ENCODE results near the gene STX8.

The STX8 gene

DNA sequence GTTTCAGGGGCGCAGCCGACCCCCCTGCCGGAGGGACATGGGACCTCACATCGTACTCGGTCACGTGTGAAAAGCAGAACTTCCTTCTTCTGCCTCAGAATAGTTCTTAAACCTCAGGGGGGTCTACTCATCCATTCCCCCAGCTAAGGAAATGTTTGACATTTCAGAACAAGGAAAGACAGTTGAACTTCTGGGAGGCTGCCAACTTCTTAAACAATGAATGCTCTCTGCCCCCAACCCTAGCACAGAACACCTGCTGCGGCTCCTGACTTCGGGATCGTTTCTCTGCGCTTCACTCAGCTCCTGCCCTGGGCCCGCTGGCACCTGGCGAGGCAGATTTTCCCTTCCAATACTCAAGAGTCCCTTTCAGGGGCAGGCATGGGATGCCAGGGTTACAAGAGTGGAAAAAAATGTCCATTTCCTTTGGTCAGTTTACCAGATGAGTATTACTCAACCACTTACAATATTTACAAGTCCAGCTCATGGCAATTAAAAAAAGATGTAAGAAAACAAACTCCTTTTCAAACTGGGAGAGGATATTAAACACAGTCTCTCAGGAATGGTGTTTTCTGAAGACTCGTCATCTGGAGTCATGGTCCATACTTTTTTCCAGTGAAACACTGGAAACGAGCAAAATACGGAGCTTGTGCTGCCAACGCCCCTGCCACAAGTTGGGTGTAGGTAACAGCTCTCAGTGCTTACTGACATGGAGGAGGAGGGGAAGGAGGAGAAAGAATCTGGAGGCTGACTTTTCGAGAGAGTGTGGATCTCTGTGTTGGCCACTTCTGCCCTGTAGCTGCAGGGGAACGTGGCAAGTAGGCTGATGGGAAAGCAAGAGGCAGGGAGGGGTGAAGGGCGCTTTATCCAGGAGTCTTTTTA, 318.6 kb downstream of the STX8 start:
- DNase-seq = no peak

DNA sequence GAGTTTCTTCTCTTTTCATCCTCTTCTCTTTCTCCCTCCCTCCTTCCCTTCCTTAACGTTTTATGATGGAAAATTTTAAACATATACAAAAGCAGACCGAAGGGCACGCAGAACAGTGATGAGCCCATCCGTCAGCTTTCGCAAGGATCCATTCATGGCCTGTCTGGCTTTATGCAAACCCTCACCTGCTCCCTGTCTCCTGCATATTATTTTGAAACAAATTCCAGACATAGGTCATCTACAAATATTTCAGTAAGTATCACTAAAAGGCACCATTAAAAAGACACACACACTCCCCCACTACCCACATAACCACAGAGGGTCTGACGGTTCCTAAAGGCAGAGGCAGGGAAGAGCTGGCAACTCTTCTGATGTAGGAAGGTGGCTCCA, 319.3 kb downstream of the STX8 start:
- no peak for DNase-seq

DNA sequence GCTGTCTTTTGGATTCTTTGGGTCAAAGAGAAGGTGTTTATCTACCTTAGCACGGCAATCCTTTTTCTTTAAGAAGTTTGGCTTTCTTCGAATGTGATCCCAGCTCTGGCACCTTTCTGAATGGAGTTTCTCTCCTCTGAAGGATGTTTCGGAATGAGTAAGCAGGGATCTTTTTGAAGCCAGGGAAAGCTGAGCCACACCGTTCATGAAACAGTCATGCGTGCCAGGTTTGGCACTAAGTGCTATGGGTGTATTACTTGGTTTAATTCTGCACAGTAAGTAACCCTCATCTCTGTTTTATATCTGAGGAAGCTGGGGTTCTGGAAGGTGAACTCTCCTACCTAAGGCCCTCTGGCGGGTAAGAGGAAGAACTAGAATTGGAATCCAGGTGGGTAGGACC, 319.8 kb downstream of the STX8 start:
- no peak for DNase-seq

DNA sequence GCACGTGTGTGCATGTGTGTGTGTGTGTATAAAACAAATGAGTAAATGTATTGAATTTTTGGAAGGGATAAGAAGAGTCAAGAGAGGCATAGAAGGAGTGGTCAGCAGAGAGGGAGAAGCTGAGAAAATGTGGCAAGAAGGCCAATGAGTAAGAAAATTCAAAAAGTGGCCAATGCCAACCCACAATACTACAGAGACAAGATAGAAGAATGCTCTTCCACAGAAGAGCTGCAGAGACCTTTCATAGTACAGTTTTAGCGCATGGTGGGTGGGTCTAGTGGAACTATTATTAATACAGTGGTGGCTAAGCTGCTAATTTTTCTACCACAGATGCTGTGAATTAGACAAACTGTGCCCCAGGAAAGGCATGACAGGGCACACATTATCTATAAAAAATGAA, 320.8 kb downstream of the STX8 start:
- no peak for DNase-seq

DNA sequence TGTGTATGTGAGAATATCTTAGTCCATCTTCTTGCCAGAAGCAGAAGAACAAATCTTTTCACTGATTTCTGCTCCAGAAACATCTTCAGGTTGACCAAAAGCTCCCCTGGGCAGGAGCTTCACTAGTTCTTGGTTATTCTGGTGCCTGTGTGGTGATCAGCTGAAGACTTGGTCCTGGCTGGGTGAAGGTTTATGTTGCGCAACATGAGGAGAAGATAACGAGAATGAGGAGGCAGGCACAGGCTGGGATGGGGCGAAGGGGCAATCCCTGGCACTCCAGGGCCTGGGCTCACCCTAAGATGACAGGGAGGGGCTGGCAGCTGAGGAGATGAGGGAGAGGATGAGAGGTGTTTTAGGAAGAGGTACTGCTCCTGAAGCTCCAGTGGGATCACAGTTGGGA, 322.3 kb downstream of the STX8 start:
- no peak for DNase-seq

DNA sequence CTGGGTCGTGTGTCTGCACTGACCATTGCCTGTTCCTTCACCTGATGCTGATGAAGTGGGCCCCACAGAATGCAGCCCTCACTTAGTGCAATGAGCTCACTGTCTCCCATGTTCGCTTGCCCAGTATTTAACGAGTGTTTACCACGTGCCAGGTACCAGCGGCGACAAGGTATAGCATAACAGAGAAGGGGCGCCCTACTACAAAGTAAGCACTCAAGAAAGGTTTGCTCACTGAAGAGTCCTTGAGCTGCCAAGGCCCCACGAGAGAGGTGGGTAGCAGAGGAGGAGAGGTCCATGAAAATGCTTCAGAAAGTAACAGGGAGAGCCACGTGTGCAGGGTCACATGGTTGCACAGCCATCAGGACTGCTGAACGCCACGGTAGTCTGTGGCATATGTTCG, 324.3 kb downstream of the STX8 start:
- no peak for DNase-seq

DNA sequence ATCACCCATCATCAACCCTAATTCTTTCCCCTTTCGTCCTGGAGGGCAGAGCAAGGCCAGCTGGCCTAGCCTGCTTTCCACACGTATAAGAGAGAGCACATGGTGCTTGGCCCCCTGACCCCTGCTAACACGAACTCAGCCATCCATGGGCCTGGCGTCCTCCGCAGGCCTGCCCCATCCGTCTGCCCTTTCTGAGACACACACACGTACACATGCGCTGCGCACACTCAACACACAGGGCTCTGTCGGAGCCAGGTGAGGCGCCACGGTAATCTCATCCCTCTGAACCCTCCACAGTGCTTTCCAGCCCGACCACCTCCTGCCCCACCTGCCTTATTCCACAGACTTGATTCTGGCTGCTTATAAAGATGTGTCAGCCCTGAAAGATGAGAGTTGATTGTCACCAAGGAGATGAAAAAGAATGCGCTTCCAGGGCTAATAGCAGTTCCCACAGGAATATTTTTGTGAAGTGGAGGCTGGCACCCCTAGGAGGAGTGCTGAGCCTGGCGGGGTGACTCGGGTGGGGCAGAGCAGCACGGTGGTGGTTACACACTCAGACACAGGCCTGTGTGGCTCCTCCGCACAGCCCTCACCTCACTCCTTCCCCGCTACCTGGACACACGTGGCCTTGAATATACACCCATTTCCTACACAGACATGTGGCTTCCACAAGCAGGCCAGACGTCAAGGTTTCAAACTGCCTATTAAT, 326.2 kb downstream of the STX8 start:
- no peak for DNase-seq

DNA sequence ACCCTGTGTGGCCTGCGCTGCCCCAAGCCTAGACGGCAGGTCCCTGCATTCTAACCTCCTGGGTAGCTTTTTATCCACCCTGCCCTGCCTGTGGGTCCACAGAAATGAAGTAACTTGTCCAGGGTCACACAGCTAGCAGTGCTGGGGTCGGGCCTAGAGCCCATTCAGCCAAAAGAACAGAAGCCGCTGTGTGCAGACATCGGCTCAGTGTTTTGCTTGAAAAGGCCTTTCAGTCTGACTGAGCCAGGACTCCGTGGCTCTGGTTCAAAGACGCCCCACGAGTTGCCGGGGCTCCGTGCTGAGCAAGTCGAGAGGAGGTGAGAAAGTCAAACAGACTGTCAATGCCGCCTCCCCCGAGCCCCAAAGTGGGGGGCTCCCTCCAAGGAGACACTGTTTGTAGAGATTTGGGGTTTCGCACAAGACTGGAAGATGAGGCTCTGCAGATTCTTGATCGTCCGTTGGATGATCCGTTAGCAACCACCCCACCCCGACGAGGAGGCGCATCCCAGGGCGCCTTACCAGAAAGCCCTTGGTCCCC, 328.1 kb downstream of the STX8 start:
- DNase-seq = no peak

DNA sequence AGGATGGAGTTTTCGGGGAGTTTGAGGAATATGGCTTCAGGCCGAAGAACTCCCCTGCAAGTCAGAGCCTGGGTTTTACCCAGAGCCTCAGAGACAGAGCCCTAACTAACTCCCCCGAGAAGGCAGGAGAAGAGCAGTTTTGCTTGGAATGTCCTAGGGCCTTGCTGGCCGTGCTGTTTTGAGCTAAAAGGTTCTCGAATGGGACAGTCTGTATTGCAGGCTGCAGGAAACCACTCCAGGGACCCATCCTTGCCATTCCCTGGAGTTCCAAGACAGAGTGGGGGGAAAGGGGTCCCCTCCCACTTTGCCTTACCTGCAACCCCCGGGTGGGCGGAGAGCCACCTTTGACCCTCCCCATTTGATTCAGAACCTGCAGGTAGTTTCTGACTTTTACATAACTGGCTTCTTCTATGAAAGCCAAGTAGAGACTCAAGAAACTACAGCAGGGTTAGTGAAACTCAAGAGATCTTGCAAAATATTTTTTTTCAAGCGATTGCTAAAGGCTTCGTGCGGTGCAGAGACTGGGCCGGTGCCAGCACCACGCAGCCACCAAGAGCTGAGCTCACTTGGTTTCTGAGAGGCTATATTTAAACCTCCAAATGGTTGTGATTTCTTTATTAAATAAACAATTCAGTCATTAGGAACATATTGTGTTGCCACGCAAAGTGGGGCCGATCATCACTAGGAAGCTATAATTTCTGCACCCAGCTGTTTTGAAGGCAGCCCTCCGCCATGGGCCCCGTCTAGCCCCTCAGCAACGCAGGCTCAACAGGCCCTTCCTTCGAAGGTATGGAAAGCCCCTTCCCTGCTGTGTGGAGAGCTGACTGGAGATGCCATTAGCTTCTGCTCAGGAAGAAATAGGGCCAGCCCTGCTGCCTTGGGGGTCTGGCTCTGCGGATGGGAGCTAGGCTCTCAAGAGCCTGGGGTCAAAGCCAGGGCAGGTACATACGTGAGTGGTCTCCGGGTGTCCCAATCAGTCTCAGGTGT, 331.3 kb downstream of the STX8 start:
- no peak for DNase-seq

DNA sequence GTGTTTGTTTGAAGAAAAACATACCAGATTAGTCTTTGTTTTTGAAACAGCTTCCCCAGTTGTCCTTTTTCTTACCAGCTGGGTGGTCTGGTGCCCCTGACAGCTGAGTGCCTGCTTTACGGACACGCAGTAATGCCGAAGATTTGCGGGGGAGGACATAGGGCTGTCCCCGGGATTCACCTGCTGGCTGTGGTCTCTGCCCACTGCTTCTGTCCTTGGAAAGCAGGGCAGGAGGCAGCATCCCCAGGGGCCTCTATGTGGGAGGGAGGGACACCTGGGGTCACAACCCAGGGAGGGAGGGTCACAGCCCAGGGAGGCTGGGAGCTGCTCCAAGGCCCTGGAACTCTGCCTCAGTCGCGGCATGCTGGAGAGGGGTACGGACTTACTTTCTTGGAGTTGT, 332.6 kb downstream of the STX8 start:
- no peak for DNase-seq

DNA sequence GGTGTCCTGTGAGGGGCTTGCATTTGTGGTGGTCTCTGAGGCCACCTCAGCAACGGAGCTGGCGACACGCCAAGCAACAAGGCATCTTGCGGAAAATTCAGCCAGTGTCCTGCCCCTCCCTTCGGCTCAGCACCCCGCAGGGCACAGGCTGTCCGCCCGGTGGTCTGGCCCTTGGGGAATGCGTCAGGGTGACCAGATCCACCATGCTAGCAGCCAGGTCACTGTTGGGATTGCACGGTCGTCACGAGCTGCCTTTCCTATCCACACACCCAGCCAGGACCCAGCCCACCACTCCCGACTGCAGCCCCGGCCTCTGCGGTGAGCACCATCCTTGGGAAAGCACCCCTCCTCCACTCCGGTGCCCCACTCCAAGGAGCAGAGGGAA, 333.1 kb downstream of the STX8 start:
- DNase-seq = no peak

DNA sequence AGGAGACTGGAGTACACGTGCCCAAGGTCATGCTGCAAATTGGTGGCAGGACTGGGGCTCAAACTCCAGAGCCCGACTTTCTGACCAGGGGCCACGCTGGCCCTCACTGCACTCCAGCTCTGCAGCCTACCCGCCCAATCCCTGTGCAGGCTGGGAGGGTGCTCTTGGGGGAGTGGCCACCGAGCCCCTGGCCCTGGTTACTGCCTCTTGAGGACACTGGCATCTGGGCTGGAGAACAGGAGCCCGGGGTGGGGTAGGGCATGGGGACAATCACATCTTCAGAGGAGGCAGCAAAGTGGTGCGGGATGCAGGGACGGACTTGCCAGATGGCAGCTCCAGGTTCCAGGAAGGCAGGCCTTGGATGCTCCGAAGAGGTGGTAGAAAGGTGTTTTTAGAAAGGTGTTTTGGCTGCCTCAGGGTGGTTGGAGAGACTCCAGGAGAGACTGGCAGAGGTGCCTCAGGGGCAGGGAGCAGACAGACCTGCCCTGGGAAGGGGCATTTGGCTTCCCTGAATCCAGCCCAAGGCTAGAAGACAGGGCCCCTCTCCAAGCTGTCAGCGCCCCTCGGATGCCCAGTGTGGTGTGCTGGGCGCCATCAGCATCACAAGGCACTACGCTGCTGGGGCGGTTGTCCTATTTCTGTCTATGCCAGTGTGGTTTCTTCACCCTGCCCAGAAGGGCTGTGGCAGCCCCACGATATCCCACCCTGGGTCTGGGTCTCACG, 333.7 kb downstream of the STX8 start:
- no peak for DNase-seq

DNA sequence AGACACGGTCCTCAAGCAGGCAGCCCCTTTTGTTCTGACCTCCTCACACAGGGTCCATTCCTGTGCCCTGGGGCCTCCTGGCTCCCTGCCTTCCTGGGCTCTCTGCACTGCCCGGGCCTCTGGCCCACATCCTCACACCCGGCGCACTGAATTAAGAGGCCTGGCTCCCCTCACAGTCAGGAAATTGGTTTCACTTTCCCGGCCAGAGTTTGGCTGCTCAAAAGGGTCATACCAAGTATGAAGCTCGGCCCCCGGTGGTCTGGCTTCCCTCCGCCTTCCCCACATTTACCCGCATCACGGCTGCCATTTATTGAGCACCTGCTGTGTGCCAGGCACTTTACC, 334.3 kb downstream of the STX8 start:
- DNase-seq = no peak

DNA sequence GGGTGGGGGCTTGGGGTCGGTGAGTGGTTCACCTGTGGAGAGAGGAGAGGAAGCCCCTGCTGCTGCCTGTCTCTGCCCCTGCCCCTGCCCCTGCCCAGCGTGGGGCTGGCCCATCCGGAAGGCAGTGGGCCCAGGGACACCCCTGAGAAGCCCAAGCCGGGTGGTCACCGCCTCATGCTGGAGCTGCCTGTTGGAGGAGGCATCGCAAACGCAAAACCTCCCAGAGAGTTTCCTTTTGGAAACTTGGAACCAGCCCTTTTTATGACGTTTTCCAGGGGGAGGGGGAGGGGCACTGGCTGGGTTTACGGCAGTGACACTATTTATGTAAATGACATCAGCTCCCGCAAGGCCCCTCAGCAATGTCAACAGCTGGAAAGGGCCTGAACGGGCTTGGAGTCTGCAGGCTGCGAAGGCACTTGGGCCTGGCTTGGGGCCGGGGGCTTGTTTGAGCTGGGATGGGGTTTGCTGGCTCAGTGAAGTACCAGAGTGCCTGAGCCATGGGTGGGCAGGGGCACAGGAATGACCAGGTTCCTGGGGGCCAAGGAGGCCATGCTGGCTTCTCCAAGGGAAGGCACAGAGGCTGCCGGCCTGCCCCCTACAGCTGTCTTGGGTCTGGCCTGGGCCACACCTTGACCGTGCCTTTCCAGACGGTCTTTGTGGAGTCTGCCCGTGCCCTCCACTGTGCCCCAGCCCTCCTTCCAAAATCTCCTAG, 334.8 kb downstream of the STX8 start:
- DNase-seq = peak; percentile 91

DNA sequence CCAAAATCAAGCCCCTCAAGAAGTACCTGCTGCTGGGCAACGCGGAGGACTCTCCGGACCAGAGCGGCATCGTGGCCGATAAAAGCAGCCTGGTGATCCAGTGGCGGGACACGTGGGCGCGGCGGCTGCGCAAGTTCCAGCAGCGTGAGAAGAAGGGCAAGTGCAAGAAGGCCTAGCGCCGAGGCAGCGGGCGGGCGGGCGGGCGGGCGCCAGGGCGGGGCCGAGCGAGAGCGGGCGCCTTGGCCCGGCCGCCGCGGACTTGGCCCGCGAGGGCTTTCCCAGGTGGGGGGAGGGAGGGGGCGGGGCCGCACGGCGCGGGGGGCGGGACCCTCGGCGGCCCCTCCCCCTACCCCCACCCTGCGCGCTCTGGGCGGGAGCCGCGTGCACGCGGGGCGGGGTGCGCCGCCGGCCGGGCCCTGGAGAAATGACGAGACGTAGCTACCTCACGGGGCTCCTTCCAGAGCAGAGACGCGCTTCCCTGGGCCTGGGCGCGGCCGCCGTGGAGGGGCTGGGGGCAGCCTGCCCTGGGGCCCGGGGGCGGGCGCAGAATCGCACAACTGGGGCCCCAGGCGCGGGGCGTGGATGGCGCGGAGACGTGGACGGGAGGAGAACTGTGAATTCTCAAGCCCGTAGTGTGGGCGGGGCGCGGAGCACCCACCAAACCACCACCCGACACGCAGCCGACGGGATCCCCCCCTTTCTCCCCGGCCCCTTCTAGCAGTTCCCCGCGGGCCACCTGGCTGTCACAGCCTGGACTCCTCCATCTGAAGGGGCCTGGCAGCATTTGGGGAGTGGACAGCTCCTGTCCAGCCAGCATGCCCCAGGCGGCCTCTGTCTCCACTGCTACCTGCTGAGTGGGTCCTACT, 335.6 kb downstream of the STX8 start:
- DNase-seq = peak; percentile 91

DNA sequence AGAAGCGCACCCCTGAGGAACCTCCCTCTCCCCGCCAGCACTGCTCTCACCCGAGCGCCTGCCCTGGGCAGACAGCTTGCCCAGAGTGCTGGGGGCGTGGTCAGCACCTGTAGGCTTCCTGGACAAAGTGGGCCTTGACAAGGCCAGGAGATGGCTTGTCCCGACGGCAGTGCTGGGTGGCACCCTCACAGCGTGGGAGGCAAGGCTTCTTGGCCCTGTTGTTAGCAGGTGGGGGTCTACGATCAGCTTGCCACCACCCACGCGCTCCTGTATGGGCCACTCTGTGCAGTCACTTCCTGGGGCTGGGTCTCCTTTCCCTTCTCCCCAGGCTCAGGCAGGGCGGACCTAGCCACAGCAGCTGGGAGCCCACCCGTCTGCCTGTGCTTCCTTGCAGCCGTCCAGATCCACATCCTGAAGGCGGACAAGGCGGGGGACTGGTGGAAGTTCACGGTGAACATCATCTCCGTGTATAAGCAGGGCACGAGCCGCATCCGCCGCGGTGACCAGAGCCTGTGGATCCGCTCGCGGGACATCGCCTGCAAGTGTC, 336.3 kb downstream of the STX8 start:
- no peak for DNase-seq

DNA sequence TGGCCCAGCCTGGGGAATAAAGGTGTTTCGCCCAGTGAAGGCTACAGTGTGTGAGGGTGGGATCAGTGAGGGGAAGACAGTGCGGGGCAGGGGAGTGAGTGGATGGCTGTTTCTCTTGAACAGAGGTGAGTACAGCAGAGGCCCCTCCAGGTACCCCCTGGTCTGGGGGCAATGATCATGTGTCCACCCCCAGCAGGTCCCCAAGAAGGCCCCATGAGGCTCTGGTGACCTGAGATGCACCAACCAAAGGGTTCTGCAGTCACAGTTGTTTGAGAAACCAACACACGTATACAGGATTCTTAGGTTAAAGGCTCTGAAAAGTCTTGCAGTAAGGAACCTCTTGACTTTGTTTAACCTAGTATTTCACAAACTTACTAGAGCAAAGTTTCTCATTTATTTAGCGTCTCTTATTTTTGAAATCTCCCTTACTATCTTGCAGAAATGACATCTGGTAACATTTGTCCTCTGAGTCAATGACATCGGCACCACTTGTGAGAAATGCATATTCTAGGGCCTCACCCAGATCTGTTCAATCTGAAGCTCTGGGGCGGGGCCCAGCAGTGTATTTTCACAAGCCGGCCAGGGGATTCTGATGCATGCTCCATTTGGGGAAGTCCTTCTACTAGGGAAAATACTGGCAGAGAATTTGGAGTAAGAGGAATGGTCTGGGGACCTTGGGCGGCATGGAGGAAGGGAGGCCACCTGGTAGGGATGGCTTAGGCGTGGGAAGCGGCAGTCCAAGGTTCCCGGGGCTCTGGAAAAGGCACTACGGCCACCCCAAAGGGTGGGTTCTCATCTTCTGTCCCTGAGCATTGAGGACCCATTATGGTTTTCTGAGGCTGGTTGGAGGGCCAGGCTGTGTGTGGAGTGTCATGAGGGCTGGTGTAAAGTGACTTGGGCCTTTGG, 337.0 kb downstream of the STX8 start:
- DNase-seq = peak; percentile 49

DNA sequence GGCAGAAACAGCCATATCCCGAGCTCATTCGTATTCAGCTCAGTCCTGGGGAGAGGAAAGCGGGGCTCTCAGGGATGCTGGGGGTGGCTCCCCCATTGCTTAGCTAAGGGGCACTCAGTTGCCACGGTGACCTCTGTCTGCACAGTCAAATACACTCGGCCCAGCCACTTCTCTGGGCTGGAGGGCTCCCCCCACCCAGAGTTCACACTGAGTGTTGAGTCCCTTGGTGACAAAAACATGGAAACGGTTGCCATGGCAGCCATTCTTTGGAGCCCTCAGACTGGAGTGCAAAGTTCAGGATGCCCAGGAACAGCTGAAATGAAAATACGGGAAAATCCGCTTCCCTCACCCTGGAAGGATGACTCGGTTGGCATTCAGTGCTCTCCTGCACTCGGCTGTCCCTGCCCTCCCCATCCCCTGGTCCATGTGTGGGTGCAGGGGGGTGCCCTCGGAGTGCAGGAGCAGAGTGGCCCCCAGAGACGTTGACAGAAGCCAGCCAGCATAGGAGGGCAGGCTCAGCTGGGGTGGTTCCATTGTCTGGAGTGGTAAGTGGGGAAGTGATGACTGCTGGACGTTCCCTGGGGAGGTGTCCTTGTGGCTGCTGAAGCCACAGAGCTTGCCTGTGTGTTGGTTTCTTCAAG, 337.8 kb downstream of the STX8 start:
- DNase-seq = no peak

DNA sequence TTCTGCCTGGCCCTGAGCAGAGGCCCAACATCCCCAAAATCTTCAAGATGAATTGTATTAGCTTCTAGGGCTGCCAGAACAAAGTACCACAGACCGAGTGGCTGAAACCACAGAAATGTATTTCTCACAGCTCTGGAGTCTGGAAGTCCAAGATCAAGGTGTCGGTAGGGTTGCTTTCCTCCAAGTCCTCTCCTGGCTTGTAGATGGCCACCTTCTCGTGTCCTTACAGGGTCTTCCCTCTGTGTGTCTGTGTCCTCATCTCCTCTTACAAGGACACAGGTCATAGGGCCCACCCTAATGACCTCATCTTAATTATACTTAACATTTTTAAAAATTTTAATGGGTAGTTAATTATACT, 338.6 kb downstream of the STX8 start:
- DNase-seq = no peak
